Aorta (tissue), 5 donors: ENCODE data around the gene TSHR. TPM values are rescaled to one million over a fixed set of nuclear protein-coding genes. Genes with fewer than 3 reads are reported as not detected.

ENCODE experiments used
- ATAC-seq: fragments of 200-7000 bp; cut with Tn5 transposase; one replicate; pipeline ENCODE4 v1.9.1; 2022; ENCODE audit warnings: moderate library complexity; ENCODE audit not compliant: low FRiP score
- DNase-seq, 2 donors: peaks; one replicate each; pipeline ENCODE4 v3.0.0-alpha.2; 2020
- H3K27ac ChIP-seq, 2 donors: one replicate each; pipeline ENCODE4 v1.5.1; 2013; ENCODE audit warnings: low read length in 2 of 2, mild to moderate bottlenecking in 2 of 2, moderate library complexity in 2 of 2, control low read depth in 1 of 2, inconsistent platforms in 1 of 2, low read depth in 1 of 2
- H3K27me3 ChIP-seq, 2 donors: one replicate each; pipeline ENCODE4 v1.6.1; 2013; ENCODE audit warnings: control low read depth in 1 of 2, low read length in 1 of 2, mild to moderate bottlenecking in 1 of 2, moderate library complexity in 1 of 2; ENCODE audit not compliant: insufficient read depth in 2 of 2, control insufficient read depth in 1 of 2
- H3K36me3 ChIP-seq, 2 donors: one replicate each; pipeline ENCODE4 v1.6.1; 2013; ENCODE audit warnings: control low read depth in 1 of 2, low read length in 1 of 2, mild to moderate bottlenecking in 1 of 2; ENCODE audit not compliant: insufficient read depth in 2 of 2, control insufficient read depth in 1 of 2
- H3K4me1 ChIP-seq, 2 donors: one replicate each; pipeline ENCODE4 v1.6.1; 2013; ENCODE audit warnings: low read length in 2 of 2, control low read depth in 1 of 2, mild to moderate bottlenecking in 1 of 2, moderate library complexity in 1 of 2; ENCODE audit not compliant: insufficient read depth in 2 of 2, control insufficient read depth in 1 of 2
- H3K4me3 ChIP-seq, 2 donors: one replicate each; pipeline ENCODE4 v1.5.1; 2013; ENCODE audit warnings: low read length in 2 of 2, control low read depth in 1 of 2, mild to moderate bottlenecking in 1 of 2
- H3K9me3 ChIP-seq: one replicate; pipeline ENCODE4 v1.6.1; 2013; ENCODE audit warnings: mild to moderate bottlenecking, low read length; ENCODE audit not compliant: control insufficient read depth
- WGBS, 2 donors: extraction: QIAGEN DNeasy Blood & Tissue Kit; methylation state at CpG; one replicate each; pipeline ENCODE4 v1.1.7; 2013; 5-methylcytosine and 5-hydroxymethylcytosine counted together
- intact Hi-C, 2 donors: fragments of 100-400 bp; cut with DNase I; formaldehyde crosslinking; loops; one replicate each; pipeline versions ENCODE4 v1.14.2 to v1.15.0; 2022
- polyA plus RNA-seq, 2 donors: library from polyadenylated mRNA; stranded (reverse); fragments of 200-250 nt; gene quantifications; one replicate each; pipeline ENCODE4 v1.2.3, GENCODE V29; 2013
- total RNA-seq, 2 donors: library from RNA; stranded (reverse); fragmentation: NEBNext Ultra II Directional; extraction: Animal tissue kit (Norgen Biotek cat#: 25700); gene quantifications; one replicate each; pipeline ENCODE4 v1.2.1, GENCODE V29; 2021
- donor health status: healthy with polysubstance abuse.
- donor health status: Bipolar disorder and iron deficiency.
- donor health status: DM: no; HTN: no; CAD: no.
- donor health status: DM: no; HTN: no; CAD: no.
- donor health status: DM: yes; HTN: yes; CAD: no.

TSHR gene
- total and polyA plus RNA-seq, 4 donors = 0.13 to 0.30 (median 0.29) TPM; not detected in 1

- Histone ChIP-seq H3K4me3 (no peak overlapping the region), H3K36me3 (no peaks in the 10 kb centered on the region), H3K27me3 (peaks cover 0 to 2% of the 10 kb centered on the region in 2 donors), H3K27ac (no peak overlapping the region), H3K9me3 (no peaks in the 10 kb centered on the region), H3K4me1 (no peaks in the 10 kb centered on the region)
- 77 to 81% methylated on average over 2 of the region's 2 CpGs for WGBS, 2 donors
- ATAC-seq (no peak), DNase-seq (no peak)
- intact Hi-C loops = no loop called here
Observed at GRCh38 chr14:80957613-80958012, 2.2 kb downstream of the TSHR start.

- intact Hi-C loops = no loop called here
- no peak for DNase-seq
- 79% methylated on average over 2 of the region's 2 CpGs for WGBS, 2 donors
Observed at GRCh38 chr14:80958226-80958625, 2.8 kb downstream of the TSHR start.

GRCh38 chr14:80958939-80959338, 3.5 kb downstream of the TSHR start:
- ATAC-seq = no peak
- Histone ChIP-seq H3K36me3 (no peaks in the 10 kb centered on the region), H3K27ac (no peak overlapping the region), H3K9me3 (no peaks in the 10 kb centered on the region), H3K27me3 (peaks cover 0 to 2% of the 10 kb centered on the region in 2 donors), H3K4me1 (no peaks in the 10 kb centered on the region), H3K4me3 (no peak overlapping the region)
- WGBS, 2 donors = 56 to 72% methylated on average over 3 of the region's 3 CpGs
- intact Hi-C loops = no loop called here
- DNase-seq = no peak

More at GRCh38 chr14:80958226-80958625, 2.8 kb downstream of the TSHR start:
- peaks cover 0 to 2% of the 10 kb centered on the region in 2 donors for H3K27me3 ChIP-seq
- H3K9me3 ChIP-seq = no peaks in the 10 kb centered on the region
- no peak for ATAC-seq
- no peaks in the 10 kb centered on the region for H3K36me3 ChIP-seq
- H3K27ac ChIP-seq = no peak overlapping the region
- H3K4me1 ChIP-seq = no peaks in the 10 kb centered on the region
- no peak overlapping the region for H3K4me3 ChIP-seq

- H3K36me3 ChIP-seq = no peaks in the 10 kb centered on the region
- ATAC-seq = no peak
- no peak overlapping the region for H3K27ac ChIP-seq
- no peaks in the 10 kb centered on the region for H3K9me3 ChIP-seq
- DNase-seq = no peak
- H3K4me1 ChIP-seq = no peaks in the 10 kb centered on the region
- intact Hi-C loops = no loop called here
- H3K27me3 ChIP-seq = peaks cover 0 to 2% of the 10 kb centered on the region in 2 donors
- 69 to 75% methylated on average over 4 of the region's 4 CpGs for WGBS, 2 donors
- H3K4me3 ChIP-seq = no peak overlapping the region
Observed at GRCh38 chr14:80959496-80959895, 4.1 kb downstream of the TSHR start.

- no peak for ATAC-seq
- no peaks in the 10 kb centered on the region for H3K36me3 ChIP-seq
Observed at GRCh38 chr14:80965037-80965436, 9.6 kb downstream of the TSHR start.

GRCh38 chr14:80973931-80974641, 18.7 kb downstream of the TSHR start:
- Histone ChIP-seq H3K9me3 (no peaks in the 10 kb centered on the region), H3K4me3 (no peak overlapping the region), H3K27me3 (no peaks in the 10 kb centered on the region), H3K27ac (no peak overlapping the region), H3K4me1 (peaks cover 3% of the 10 kb centered on the region in 2 donors), H3K36me3 (no peaks in the 10 kb centered on the region)
- intact Hi-C loops = no loop called here
- ATAC-seq (no peak), DNase-seq (no peak)
- 17 to 26% methylated on average over 5 of the region's 5 CpGs for WGBS, 2 donors

More at GRCh38 chr14:80965037-80965436, 9.6 kb downstream of the TSHR start:
- DNase-seq = no peak
- WGBS, 2 donors = 86 to 87% methylated on average over 5 of the region's 5 CpGs
- intact Hi-C loops = no loop called here
- no peaks in the 10 kb centered on the region for H3K27me3 ChIP-seq
- H3K9me3 ChIP-seq = no peaks in the 10 kb centered on the region
- H3K4me3 ChIP-seq = no peak overlapping the region
- H3K4me1 ChIP-seq = no peaks in the 10 kb centered on the region
- H3K27ac ChIP-seq = no peak overlapping the region

- no peaks in the 10 kb centered on the region for H3K27me3 ChIP-seq
- no peak overlapping the region for H3K27ac ChIP-seq
- H3K9me3 ChIP-seq = no peaks in the 10 kb centered on the region
- H3K36me3 ChIP-seq = no peaks in the 10 kb centered on the region
- 11 to 13% methylated on average over 2 of the region's 2 CpGs for WGBS, 2 donors
- DNase-seq (no peak), ATAC-seq (no peak)
- intact Hi-C loops = no loop called here
- peaks cover 3% of the 10 kb centered on the region in 2 donors for H3K4me1 ChIP-seq
- no peak overlapping the region for H3K4me3 ChIP-seq
Observed at GRCh38 chr14:80974679-80975078, 19.3 kb downstream of the TSHR start.

- no peaks in the 10 kb centered on the region for H3K27me3 ChIP-seq
- H3K4me3 ChIP-seq = no peak overlapping the region
- H3K27ac ChIP-seq = no peak overlapping the region
- H3K4me1 ChIP-seq = peaks cover 3 to 5% of the 10 kb centered on the region in 2 donors
- no peaks in the 10 kb centered on the region for H3K9me3 ChIP-seq
- DNase-seq (no peak), ATAC-seq (no peak)
- intact Hi-C loops = no loop called here
- H3K36me3 ChIP-seq = no peaks in the 10 kb centered on the region
Observed at GRCh38 chr14:80977221-80977620, 21.8 kb downstream of the TSHR start.

- no peaks in the 10 kb centered on the region for H3K36me3 ChIP-seq
- H3K27ac ChIP-seq = no peak overlapping the region
- H3K27me3 ChIP-seq = no peaks in the 10 kb centered on the region
- intact Hi-C loops = no loop called here
- peaks cover 3 to 5% of the 10 kb centered on the region in 2 donors for H3K4me1 ChIP-seq
- DNase-seq (no peak), ATAC-seq (no peak)
- no peaks in the 10 kb centered on the region for H3K9me3 ChIP-seq
- H3K4me3 ChIP-seq = no peak overlapping the region
- WGBS, 2 donors = 52 to 60% methylated on average over 2 of the region's 2 CpGs
Observed at GRCh38 chr14:80978403-80978802, 23.0 kb downstream of the TSHR start.
